HepG2 (cell line): ENCODE measurements around the gene RSF1. TPM values are rescaled to one million over a fixed set of nuclear protein-coding genes. Genes with fewer than 3 reads are reported as not detected.

Experiments
- ARNT2 ChIP-seq: sonication (generic); formaldehyde crosslinking; IDR thresholded peaks from 2 replicates; pipeline ENCODE4 v1.8.0; 2022; ENCODE audit warnings: mild to moderate bottlenecking, low read depth, missing genetic modification reagents, moderate library complexity
- DMTF1 ChIP-seq: sonication (generic); formaldehyde crosslinking; IDR thresholded peaks from 2 replicates; pipeline ENCODE4 v1.4.0; 2020; ENCODE audit warnings: mild to moderate bottlenecking, missing genetic modification reagents
- JUND ChIP-seq: sonication (generic); formaldehyde crosslinking; IDR thresholded peaks from 2 replicates; pipeline ENCODE4 v1.8.0; 2022; ENCODE audit warnings: mild to moderate bottlenecking, missing genetic modification reagents
- MATR3 ChIP-seq: sonication (generic); formaldehyde crosslinking; IDR thresholded peaks from 2 replicates; pipeline ENCODE4 v1.4.0; 2020; ENCODE audit warnings: missing genetic modification reagents
- MAZ ChIP-seq, 2 experiments: sonication (generic) in 1 of 2; formaldehyde crosslinking in 1 of 2; IDR thresholded peaks; 2 replicates each; pipeline versions ENCODE4 v1.5.0 to v1.6.1; 2012 to 2020; ENCODE audit warnings: low read depth in 2 of 2, mild to moderate bottlenecking in 2 of 2, borderline replicate concordance in 1 of 2, improper control_type of control experiment in 1 of 2, low read length in 1 of 2, missing genetic modification reagents in 1 of 2, moderate library complexity in 1 of 2
- MNT ChIP-seq: fragments of 450-650 bp; IDR thresholded peaks from 2 replicates; pipeline ENCODE4 v1.6.1; 2016
- PAF1 ChIP-seq: IDR thresholded peaks from 2 replicates; pipeline ENCODE4 v1.6.1; 2016; ENCODE audit warnings: missing genetic modification reagents, missing compliant biosample characterization
- XBP1 ChIP-seq: sonication (generic); formaldehyde crosslinking; IDR thresholded peaks from 2 replicates; pipeline ENCODE4 v1.5.0; 2020; ENCODE audit warnings: missing genetic modification reagents
- ZBTB43 ChIP-seq: sonication (generic); formaldehyde crosslinking; conservative IDR thresholded peaks from 2 replicates; pipeline ENCODE4 v1.4.0; 2020; ENCODE audit warnings: missing genetic modification reagents
- ZNF142 ChIP-seq: sonication (generic); formaldehyde crosslinking; IDR thresholded peaks from 2 replicates; pipeline ENCODE4 v1.4.0; 2020; ENCODE audit warnings: missing genetic modification reagents
- ZNF260 ChIP-seq: sonication (generic); formaldehyde crosslinking; IDR thresholded peaks from 2 replicates; pipeline ENCODE4 v1.4.0; 2020; ENCODE audit warnings: missing genetic modification reagents, low read depth, mild to moderate bottlenecking, borderline replicate concordance
- ZNF546 ChIP-seq: sonication (generic); formaldehyde crosslinking; conservative IDR thresholded peaks from 2 replicates; pipeline ENCODE4 v1.8.1; 2023; ENCODE audit warnings: mild to moderate bottlenecking, missing genetic modification reagents
- ZNF570 ChIP-seq: sonication (generic); formaldehyde crosslinking; IDR thresholded peaks from 2 replicates; pipeline ENCODE4 v1.4.0; 2020; ENCODE audit warnings: mild to moderate bottlenecking, missing genetic modification reagents, borderline replicate concordance
- ZNF747 ChIP-seq: sonication (generic); formaldehyde crosslinking; IDR thresholded peaks from 2 replicates; pipeline ENCODE4 v1.8.1; 2023; ENCODE audit warnings: missing genetic modification reagents, mild to moderate bottlenecking, borderline replicate concordance
- polyA plus RNA-seq, 8 experiments: library from polyadenylated mRNA; depleted of rRNA in 3 of 8; stranded (reverse) in 7 of 8; unstranded in 1 of 8; fragments of >200 nt; fragmentation: Illumina TruSeq in 4 of 8; extraction: Trizol in 4 of 8; gene quantifications; 2 replicates each; pipeline versions ENCODE4 v1.2.1 to v1.2.3, GENCODE V29; 2011 to 2016; ENCODE audit warnings: low read depth in 4 of 8, missing spikeins in 1 of 8, mixed read lengths in 1 of 8; ENCODE audit not compliant: insufficient read depth in 1 of 8
- total RNA-seq, 5 experiments: library from RNA; depleted of rRNA; stranded (reverse); fragments of >200 nt; fragmentation: Illumina TruSeq; extraction: Trizol; gene quantifications; 2 replicates each; pipeline ENCODE4 v1.2.3, GENCODE V29; 2016; ENCODE audit warnings: low read depth in 1 of 5

Gene RSF1
- total and polyA plus RNA-seq, 2 of the 13 experiments (the other 11 are each of a cell fraction or from before 2014, with no cell fraction given) = 15.5 to 33.1 TPM

- no peak for TF ChIP-seq ZNF142 (CRISPR knock-in tag)
- TF ChIP-seq ZBTB43 = no peak
- TF ChIP-seq PAF1 = no peak
- TF ChIP-seq ZNF570 = no peak
- TF ChIP-seq ZNF260 = no peak
- no peak for TF ChIP-seq ZNF546
- TF ChIP-seq DMTF1 (CRISPR knock-in tag) = no peak
- TF ChIP-seq MATR3 (CRISPR knock-in tag) = no peak
- no peak for TF ChIP-seq ARNT2 (CRISPR knock-in tag)
- no peak for TF ChIP-seq XBP1 (CRISPR knock-in tag)
- no peak for TF ChIP-seq JUND (CRISPR knock-in tag)
- TF ChIP-seq MAZ (IDR thresholded peaks at IDR 0.05; ENCODE audit: borderline replicate concordance, low read depth, low read length) = no peak
- no peak for TF ChIP-seq MAZ (CRISPR knock-in tag; IDR thresholded peaks at IDR 0.05; ENCODE audit: low read depth)
- no peak for TF ChIP-seq ZNF747 (CRISPR knock-in tag)
- no peak for TF ChIP-seq MNT
Observed at GRCh38 chr11:77749232-77749631, 71.3 kb downstream of the RSF1 start (continued).
